HepG2 (cell line): ENCODE results near the gene TMEM167A. TPM values are rescaled to one million over a fixed set of nuclear protein-coding genes. Genes with fewer than 3 reads are reported as not detected.

Experiments
- ATAC-seq: fragments of 200-7000 bp; cut with Tn5 transposase; 3 replicates; pipeline ENCODE4 v1.9.1; 2020; ENCODE audit warnings: mild to moderate bottlenecking, moderate library complexity
- BruUV-seq: library from RNA; stranded (reverse); fragments of 400-500 nt; replicated peaks from 2 replicates; lab custom pipeline; 2021; lab: Mats Ljungman, UMichigan
- CTCF ChIA-PET: fragments of 300-600 bp; formaldehyde crosslinking; extraction: SDS; loops from one replicate; lab custom pipeline; 2021; ENCODE audit warnings: low total read pairs, inconsistent platforms, low intra/inter-chr PET ratio; lab: Yijun Ruan, JAX
- POLR2A ChIA-PET: fragments of 350-600 bp; sonication (Branson Sonifier 250); formaldehyde crosslinking; loops from one replicate; lab custom pipeline; 2020; ENCODE audit warnings: antibody characterized with exemption, inconsistent platforms; lab: Yijun Ruan, JAX
- DNase-seq: peaks from one replicate; pipeline ENCODE4 v3.0.0-alpha.2; 2015; ENCODE audit warnings: low spot score
- FAIRE-seq: peaks from 3 replicates; lab custom pipeline; 2011; peaks lifted over from hg19 to GRCh38; lab: Jason Lieb, UNC
- H2AFZ ChIP-seq: one replicate; pipeline ENCODE4 v1.6.1; 2011; ENCODE audit warnings: low read length, inconsistent platforms
- H3K27ac ChIP-seq: fragments of 300-600 bp; 3 replicates; pipeline ENCODE4 v1.8.0; 2011; ENCODE audit warnings: mixed run types, mild to moderate bottlenecking, mixed read lengths, low read length, inconsistent platforms; ENCODE audit not compliant: insufficient read depth; ENCODE audit errors: extremely low read length
- H3K27me3 ChIP-seq, 2 experiments: fragments of 200-600 bp in 1 of 2; 2 replicates in 1 of 2; 3 replicates in 1 of 2; pipeline versions ENCODE4 v1.6.0 to v1.8.0; 2011; ENCODE audit warnings: low read length in 2 of 2, mild to moderate bottlenecking in 2 of 2, moderate library complexity in 2 of 2, inconsistent platforms in 1 of 2; ENCODE audit not compliant: insufficient read depth in 2 of 2, control insufficient read depth in 1 of 2
- H3K36me3 ChIP-seq, 2 experiments: fragments of 200-600 bp in 1 of 2; replicated peaks in 1 of 2; 2 replicates in 1 of 2; 3 replicates in 1 of 2; pipeline versions ENCODE4 v1.5.1 to v1.8.0; 2011; ENCODE audit warnings: low read length in 2 of 2, inconsistent platforms in 1 of 2; ENCODE audit not compliant: insufficient read depth in 2 of 2, control insufficient read depth in 1 of 2
- H3K4me1 ChIP-seq: 2 replicates; pipeline ENCODE4 v1.5.1; 2012; ENCODE audit warnings: low read length, inconsistent platforms; ENCODE audit not compliant: insufficient read depth
- H3K4me2 ChIP-seq: 2 replicates; pipeline ENCODE4 v1.6.0; 2011; ENCODE audit warnings: low read depth, low read length, inconsistent platforms
- H3K4me3 ChIP-seq, 3 experiments: fragments of 200-600 bp in 1 of 3; sonication (generic), shearing (Covaris generic) in 1 of 3; replicated peaks in 1 of 3; 2 replicates each; pipeline ENCODE4 v1.5.1; 2011 to 2016; ENCODE audit warnings: low read length in 3 of 3, inconsistent platforms in 2 of 3, low read depth in 2 of 3, mild to moderate bottlenecking in 2 of 3, control low read depth in 1 of 3, mixed read lengths in 1 of 3; ENCODE audit not compliant: insufficient read depth in 1 of 3
- H3K79me2 ChIP-seq: one replicate; pipeline ENCODE4 v1.6.1; 2011; ENCODE audit warnings: low read length, inconsistent platforms; ENCODE audit not compliant: insufficient read depth
- H3K9ac ChIP-seq: 2 replicates; pipeline ENCODE4 v1.6.0; 2011; ENCODE audit warnings: mild to moderate bottlenecking, low read depth, low read length, inconsistent platforms; ENCODE audit not compliant: insufficient read depth
- H3K9me3 ChIP-seq: 2 replicates; pipeline ENCODE4 v1.5.1; 2012; ENCODE audit warnings: mild to moderate bottlenecking, low read length
- H4K20me1 ChIP-seq: 2 replicates; pipeline ENCODE4 v1.6.0; 2011; ENCODE audit warnings: inconsistent platforms, mild to moderate bottlenecking, low read length, moderate library complexity; ENCODE audit not compliant: insufficient read depth
- HDAC2 ChIP-seq: sonication (generic); formaldehyde crosslinking; IDR thresholded peaks from 2 replicates; pipeline ENCODE4 v1.4.0; 2020; ENCODE audit warnings: missing genetic modification reagents
- KLF16 ChIP-seq, 2 experiments: sonication (generic) in 1 of 2; formaldehyde crosslinking in 1 of 2; IDR thresholded peaks; 2 replicates each; pipeline versions ENCODE4 v1.6.1 to v1.8.0; 2016 to 2023; ENCODE audit warnings: missing genetic modification reagents in 2 of 2, missing compliant biosample characterization in 1 of 2
- MYPOP ChIP-seq: sonication (generic); formaldehyde crosslinking; IDR thresholded peaks from 2 replicates; pipeline ENCODE4 v1.8.1; 2023; ENCODE audit warnings: mild to moderate bottlenecking, moderate library complexity, missing genetic modification reagents
- PAXIP1 ChIP-seq: sonication (generic); formaldehyde crosslinking; conservative IDR thresholded peaks from 2 replicates; pipeline ENCODE4 v1.4.0; 2020; ENCODE audit warnings: mild to moderate bottlenecking, missing genetic modification reagents, moderate library complexity
- RARA ChIP-seq: IDR thresholded peaks from 2 replicates; pipeline ENCODE4 v1.6.1; 2016; ENCODE audit warnings: missing genetic modification reagents, missing compliant biosample characterization
- RFXAP ChIP-seq: sonication (generic); formaldehyde crosslinking; IDR thresholded peaks from 2 replicates; pipeline ENCODE4 v1.4.0; 2020; ENCODE audit warnings: missing genetic modification reagents, borderline replicate concordance
- SP1 ChIP-seq, 2 experiments: fragments of 450-650 bp in 1 of 2; sonication (generic) in 1 of 2; formaldehyde crosslinking in 1 of 2; IDR thresholded peaks; 2 replicates each; pipeline versions ENCODE4 v1.4.0 to v1.6.1; 2016 to 2020; ENCODE audit warnings: missing genetic modification reagents in 1 of 2
- ZNF451 ChIP-seq: sonication (generic); formaldehyde crosslinking; IDR thresholded peaks from 2 replicates; pipeline ENCODE4 v1.5.0; 2020; ENCODE audit warnings: mild to moderate bottlenecking, missing genetic modification reagents
- ZNF512B ChIP-seq: sonication (generic); formaldehyde crosslinking; IDR thresholded peaks from 2 replicates; pipeline ENCODE4 v1.5.1; 2020; ENCODE audit warnings: missing genetic modification reagents, mild to moderate bottlenecking, borderline replicate concordance
- WGBS: methylation state at CpG from one replicate; pipeline ENCODE4 v1.1.6; 2017; ENCODE audit warnings: low lambda C conversion rate; 5-methylcytosine and 5-hydroxymethylcytosine counted together
- in situ Hi-C: cut with HindIII; loops from 2 replicates; pipeline ENCODE4 v1.10.0; 2017; ENCODE audit warnings: low pct_unique_long_range_greater_than_20kb; ENCODE audit not compliant: extremely low pct_ligation_motif_present
- intact Hi-C: fragments of 100-400 bp; cut with micrococcal nuclease; formaldehyde crosslinking; loops from one replicate; pipeline ENCODE4 v1.10.0; 2022; ENCODE audit not compliant: unreplicated experiment
- polyA plus RNA-seq, 8 experiments: library from polyadenylated mRNA; depleted of rRNA in 3 of 8; stranded (reverse) in 7 of 8; unstranded in 1 of 8; fragments of >200 nt; fragmentation: Illumina TruSeq in 4 of 8; extraction: Trizol in 4 of 8; gene quantifications; 2 replicates each; pipeline versions ENCODE4 v1.2.1 to v1.2.3, GENCODE V29; 2011 to 2016; ENCODE audit warnings: low read depth in 4 of 8, missing spikeins in 1 of 8, mixed read lengths in 1 of 8; ENCODE audit not compliant: insufficient read depth in 1 of 8
- total RNA-seq, 5 experiments: library from RNA; depleted of rRNA; stranded (reverse); fragments of >200 nt; fragmentation: Illumina TruSeq; extraction: Trizol; gene quantifications; 2 replicates each; pipeline ENCODE4 v1.2.3, GENCODE V29; 2016; ENCODE audit warnings: low read depth in 1 of 5

Gene TMEM167A
- total and polyA plus RNA-seq, 2 of the 13 experiments (the other 11 are each of a cell fraction or from before 2014, with no cell fraction given), result 47.0 to 78.7 TPM

DNA sequence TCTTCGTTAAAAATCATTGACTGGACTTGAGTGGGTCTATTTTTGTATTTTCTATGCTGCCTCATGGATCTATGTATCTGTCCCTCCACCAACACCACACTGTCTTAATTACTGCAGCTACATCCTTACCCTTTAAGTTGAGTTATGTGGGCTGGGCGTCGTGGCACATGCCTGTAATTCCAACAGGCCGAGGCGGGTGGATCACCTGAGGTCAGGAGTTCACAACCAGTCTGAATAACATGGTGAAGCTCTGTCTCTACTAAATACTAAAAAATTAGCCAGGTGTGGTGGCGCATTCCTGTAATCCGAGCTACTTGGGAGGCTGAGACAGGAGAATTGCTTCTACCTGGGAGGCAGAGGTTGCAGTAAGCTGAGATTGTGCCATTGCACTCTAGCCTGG is 48.4 kb upstream of the TMEM167A start:
- Histone ChIP-seq H3K9ac (no peak overlapping the region), H3K36me3 (no peaks in the 10 kb centered on the region), H3K4me3 (no peak overlapping the region), H3K27me3 (no peaks in the 10 kb centered on the region), H3K4me2 (no peak overlapping the region), H3K27ac (no peak overlapping the region), H3K9me3 (peaks cover 9% of the 10 kb centered on the region), H3K79me2 (no peaks in the 10 kb centered on the region), H2AFZ (no peak overlapping the region), H4K20me1 (peaks cover 4% of the 10 kb centered on the region; the same call in 1 of the 2 replicates), H3K4me1 (peaks cover 22% of the 10 kb centered on the region)
- in situ Hi-C loops (no loop called here), intact Hi-C loops (loop anchor here (2.0 kb wide), 1 partner anchor 41 kb away; no protein-coding TSS in a partner anchor)
- FAIRE-seq (no peak), ATAC-seq (no peak), DNase-seq (peak; percentile 29)
- TF ChIP-seq ZNF512B (no peak), RARA (CRISPR knock-in tag) (0 out of 2 replicates have a peak, but pooled peaks have one; percentile 24)
- BruUV-seq, result no TSS peak
- CTCF ChIA-PET, result no interaction called here
- POLR2A ChIA-PET, result no interaction called here
- 76% methylated on average over 7 of the region's 7 CpGs for WGBS

- peak; percentile 94 for DNase-seq
- no peak overlapping the region; the same call in 1 of the 2 replicates for H3K4me2 ChIP-seq
- no peak overlapping the region for H2AFZ ChIP-seq
- peak; percentile 67 for FAIRE-seq
- no peaks in the 10 kb centered on the region for H3K27me3 ChIP-seq
- in situ Hi-C loops, result no loop called here
- ChIA-PET CTCF (no interaction called here), POLR2A (no interaction called here)
- no TSS peak for BruUV-seq
- WGBS, result 0% methylated on average over 1 of the region's 1 CpG
- H3K9ac ChIP-seq, result no peak overlapping the region
- intact Hi-C loops, result loop anchor here (2.0 kb wide), 1 partner anchor 40 kb away; no protein-coding TSS in a partner anchor
- H3K27ac ChIP-seq, result no peak overlapping the region
- peaks cover 22% of the 10 kb centered on the region for H3K4me1 ChIP-seq
- peaks cover 4% of the 10 kb centered on the region; the same call in 1 of the 2 replicates for H4K20me1 ChIP-seq
- H3K36me3 ChIP-seq, result no peaks in the 10 kb centered on the region
- peak; percentile 99 for ATAC-seq
- no peak overlapping the region for H3K4me3 ChIP-seq
- H3K9me3 ChIP-seq, result peaks cover 9% of the 10 kb centered on the region
- H3K79me2 ChIP-seq, result no peaks in the 10 kb centered on the region
- no peak for TF ChIP-seq SP1 (IDR thresholded peaks at IDR 0.05)
- TF ChIP-seq SP1 (CRISPR knock-in tag; IDR thresholded peaks at IDR 0.05), result no peak
- no peak for TF ChIP-seq RFXAP (CRISPR knock-in tag)
- peak in 1 of 2 experiments; percentile 87; a peak in 2 of 4 replicates for TF ChIP-seq KLF16 (CRISPR knock-in tag; IDR thresholded peaks at IDR 0.05)
- peak; percentile 86; the same call in 1 of the 2 replicates for TF ChIP-seq MYPOP (CRISPR knock-in tag)
- peak; percentile 88 for TF ChIP-seq PAXIP1
- peak; percentile 96 for TF ChIP-seq HDAC2
- TF ChIP-seq ZNF451 (CRISPR knock-in tag), result no peak
Observed at GRCh38 chr5:83124593-83124992, 47.4 kb upstream of the TMEM167A start.
